GM19240 (cell line): ENCODE measurements around the gene LGALS9B.
"Not testable (repeated sequence)": the region's sequence is repeated elsewhere in the genome, so short reads cannot be mapped to it uniquely, and the experiment has no call there.

Experiments used
- DNase-seq: peaks from one replicate; pipeline ENCODE4 v3.0.0; 2011; ENCODE audit warnings: low spot score; ENCODE audit not compliant: insufficient read length

LGALS9B gene

DNA sequence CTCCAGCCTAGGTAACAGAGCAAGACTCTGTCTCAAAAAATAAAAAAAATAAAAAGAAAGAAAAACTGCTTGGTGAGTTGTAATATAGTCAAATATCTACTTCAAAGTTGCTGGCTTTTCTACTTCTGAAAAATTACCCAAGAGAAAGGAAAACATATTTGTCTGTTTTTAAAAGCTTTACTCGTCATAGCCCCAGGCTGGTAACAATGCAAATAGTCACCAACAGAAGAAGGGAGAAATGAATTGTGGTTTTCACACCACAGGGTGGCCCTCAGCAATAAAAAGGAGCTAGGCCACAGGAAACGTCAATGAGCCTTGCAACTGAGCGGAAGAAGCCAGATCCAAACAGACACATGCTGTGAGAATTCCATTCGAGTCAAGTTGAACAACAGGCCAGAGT lies 1.8 kb upstream of the LGALS9B start:
- DNase-seq = not testable (repeated sequence)

GRCh38 chr17:20466999-20467398 lies 340 bp downstream of the LGALS9B start:
- DNase-seq = not testable (repeated sequence)

DNA sequence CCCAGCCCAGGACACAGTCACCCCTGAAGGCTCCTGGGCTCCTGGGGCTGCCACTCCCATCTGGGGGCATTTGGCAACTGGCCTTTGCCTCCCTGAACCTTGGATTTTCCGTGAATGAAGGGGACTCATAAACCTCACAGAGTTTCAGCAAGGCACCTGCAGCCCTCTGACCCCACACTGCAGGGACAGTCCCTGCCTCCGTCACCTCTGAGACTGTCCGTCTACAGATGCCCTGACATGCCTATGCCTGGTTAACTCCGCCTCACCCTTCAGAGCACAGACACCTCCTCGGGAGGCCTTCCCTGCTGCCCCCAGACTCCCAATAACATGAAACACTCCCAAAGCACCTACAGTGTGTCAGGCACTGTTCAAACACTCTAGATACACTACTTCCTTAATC lies 786 bp downstream of the LGALS9B start:
- DNase-seq = not testable (repeated sequence)

DNA sequence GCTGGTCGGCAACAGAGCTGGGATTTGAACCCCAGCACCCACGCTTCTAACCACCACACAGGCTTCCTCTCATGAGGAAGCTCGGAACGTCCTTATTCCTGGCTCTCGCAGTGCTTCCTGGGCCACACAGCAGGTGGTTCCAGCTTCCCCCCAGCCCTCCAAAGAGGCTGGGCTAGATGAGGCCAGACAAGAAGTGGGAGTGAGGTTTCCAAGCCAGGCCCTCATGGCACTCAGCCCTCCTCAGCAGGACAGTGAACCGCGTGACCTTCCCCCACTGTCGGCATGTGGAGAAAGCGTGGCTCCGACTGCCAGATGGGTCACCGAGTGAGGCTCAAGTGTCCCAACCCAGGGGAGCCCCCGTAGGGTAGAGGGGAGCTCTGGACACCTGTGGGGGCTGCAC lies 1.8 kb downstream of the LGALS9B start:
- not testable (repeated sequence) for DNase-seq

DNA sequence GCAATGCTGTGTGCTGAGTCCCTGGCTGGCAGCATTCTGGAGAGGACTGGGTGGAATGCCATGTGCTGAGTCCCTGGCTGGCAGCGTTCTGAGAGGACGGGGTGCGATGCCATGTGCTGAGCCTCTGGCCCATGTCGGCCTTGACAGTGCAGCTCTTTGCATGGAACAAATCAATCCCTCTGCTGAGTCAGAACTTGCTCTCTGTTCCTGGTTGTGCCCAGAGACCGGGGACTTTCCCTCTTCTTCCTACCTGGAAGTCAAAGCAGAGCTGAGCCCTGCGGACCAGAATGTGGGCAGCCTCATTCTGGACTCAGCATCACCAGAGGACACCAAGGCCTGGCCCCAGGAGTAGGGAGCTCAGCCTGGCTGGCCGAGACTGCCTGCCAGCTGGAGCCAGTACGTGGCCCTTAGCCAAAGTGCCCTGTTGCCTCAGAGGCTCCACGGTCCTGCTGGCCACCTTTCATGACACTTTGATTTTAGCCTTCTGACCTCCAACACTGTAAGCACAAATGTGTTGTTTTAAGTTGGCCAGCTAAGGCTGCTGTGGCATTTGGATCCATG lies 2.4 kb downstream of the LGALS9B start:
- DNase-seq = not testable (repeated sequence)

- not testable (repeated sequence) for DNase-seq
Observed at GRCh38 chr17:20462158-20462557, 5.2 kb downstream of the LGALS9B start.

GRCh38 chr17:20457848-20458381 lies 9.4 kb downstream of the LGALS9B start:
- not testable (repeated sequence) for DNase-seq

DNA sequence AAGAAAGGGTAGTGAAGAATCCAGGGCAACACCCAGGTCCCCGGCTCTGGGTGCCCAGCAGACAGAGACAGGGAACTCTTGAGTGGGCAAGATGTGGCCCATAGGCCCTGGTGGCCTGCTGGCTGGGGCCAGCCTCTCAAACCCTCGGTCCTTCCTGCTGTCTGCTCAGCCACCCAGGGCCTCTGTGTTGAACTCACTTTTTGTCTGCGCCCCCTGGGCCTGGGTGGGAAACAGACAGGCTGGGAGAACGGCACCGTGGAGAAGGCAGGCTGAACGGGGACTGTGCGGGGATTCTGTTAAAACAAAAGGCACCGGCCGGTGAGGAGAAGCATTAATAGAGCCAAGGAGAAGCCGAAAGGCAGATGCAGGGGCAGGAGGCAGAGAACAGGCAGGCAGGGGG lies 12.2 kb downstream of the LGALS9B start:
- not testable (repeated sequence) for DNase-seq

- not testable (repeated sequence) for DNase-seq
Observed at GRCh38 chr17:20453820-20454434, 13.4 kb downstream of the LGALS9B start.

- DNase-seq = not testable (repeated sequence)
Observed at GRCh38 chr17:20450852-20451251, 16.5 kb downstream of the LGALS9B start.

DNA sequence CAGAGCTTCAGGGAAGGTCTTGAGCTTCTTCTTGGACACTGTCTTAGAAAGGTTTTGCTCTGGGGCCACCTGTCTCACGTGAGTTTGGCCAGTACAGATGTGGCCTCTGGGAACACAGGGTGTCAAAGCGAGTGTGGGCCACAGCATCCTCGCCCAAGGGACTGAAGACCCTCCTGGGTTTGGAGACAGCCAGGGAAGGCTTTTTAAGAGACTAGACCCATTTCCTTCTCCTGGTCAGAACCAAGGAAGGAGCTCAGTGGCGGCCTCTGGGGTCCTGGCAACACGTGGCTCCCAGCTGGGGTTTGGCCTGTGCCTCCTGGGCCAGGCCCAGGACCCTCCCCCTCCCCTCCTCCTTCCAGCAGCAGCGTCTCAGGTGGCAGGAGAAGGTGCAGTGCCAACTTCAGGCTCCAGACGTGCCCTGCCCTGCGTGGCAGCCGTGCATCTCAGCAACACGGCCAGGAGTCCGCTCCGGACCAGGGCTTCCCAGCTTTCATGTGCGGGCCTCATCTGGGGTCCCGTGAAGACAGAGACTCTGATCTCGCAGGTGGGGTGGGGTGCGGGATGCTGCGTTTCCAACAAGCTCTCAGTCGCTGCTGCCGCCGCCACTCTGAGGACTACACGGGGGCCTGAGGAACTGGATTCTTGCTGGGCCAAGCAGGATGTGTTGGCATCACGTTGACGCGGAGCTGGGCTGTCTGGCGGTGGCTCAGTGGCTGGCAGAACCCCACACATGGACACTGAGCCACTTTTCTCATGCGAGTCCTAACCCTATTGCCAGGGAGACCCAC lies 19.6 kb downstream of the LGALS9B start:
- DNase-seq = not testable (repeated sequence)

DNA sequence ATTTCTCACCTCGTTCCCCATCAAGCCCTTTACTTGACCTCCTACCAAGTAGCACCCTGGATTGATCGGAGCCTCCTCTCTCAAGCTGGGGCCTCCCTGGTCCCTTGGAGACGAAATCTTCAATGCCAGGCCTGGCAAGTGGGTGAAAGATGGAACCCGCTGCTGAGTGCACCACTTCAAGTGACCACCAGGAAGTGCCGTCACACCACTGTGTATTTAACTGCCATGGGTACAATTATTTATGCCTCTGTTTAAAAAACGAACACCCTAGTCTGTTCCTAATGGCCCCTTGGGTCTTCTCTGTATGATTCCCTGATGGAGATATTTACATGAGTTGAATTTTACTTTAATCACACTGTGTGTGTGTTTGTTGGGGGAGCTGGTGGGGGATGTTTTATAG lies 20.4 kb downstream of the LGALS9B start:
- not testable (repeated sequence) for DNase-seq

GRCh38 chr17:20444581-20445236 lies 22.6 kb downstream of the LGALS9B start:
- DNase-seq = not testable (repeated sequence)

DNA sequence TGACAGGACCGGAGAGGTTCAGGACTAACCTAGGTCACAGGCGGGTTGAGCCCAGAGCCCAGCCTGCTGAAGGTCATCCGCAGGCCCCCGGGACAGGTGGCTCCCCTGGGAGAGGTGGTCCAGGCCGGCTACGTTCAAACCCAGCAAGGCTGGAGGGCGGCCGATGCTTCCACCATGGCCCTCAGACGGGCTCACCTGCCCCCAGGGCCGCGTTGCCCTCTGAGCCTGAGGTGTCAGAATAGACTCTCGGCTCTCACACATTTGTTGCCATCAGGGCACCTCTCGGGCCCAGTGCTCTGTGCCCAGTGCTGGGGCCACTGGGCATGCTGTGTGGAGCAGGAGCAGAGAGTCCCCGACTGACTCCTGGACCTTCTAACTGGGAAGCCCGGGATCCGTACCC lies 23.2 kb downstream of the LGALS9B start:
- DNase-seq = not testable (repeated sequence)

GRCh38 chr17:20443632-20444031 lies 23.7 kb downstream of the LGALS9B start:
- DNase-seq = not testable (repeated sequence)

- DNase-seq = not testable (repeated sequence)
Observed at GRCh38 chr17:20440665-20441064, 26.7 kb downstream of the LGALS9B start.

DNA sequence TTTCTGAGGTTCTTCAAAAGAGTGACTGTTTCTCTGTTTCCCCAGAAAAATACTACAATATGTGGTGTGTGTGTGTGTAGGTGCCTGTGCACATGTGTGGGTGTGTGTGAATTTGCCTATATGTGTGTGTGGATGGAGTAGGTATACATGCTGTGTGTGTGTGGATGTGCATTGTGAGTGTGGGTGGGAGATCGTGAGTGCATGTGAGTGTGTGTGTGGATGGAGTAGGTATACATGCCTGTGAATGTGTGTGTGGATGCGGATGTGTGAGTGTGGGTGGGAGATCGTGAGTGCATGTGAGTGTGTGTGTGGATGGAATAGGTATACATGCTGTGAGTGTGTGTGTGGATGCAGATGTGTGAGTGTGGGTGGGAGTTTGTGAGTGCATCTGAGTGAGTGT lies 32.2 kb downstream of the LGALS9B start:
- DNase-seq = not testable (repeated sequence)

DNA sequence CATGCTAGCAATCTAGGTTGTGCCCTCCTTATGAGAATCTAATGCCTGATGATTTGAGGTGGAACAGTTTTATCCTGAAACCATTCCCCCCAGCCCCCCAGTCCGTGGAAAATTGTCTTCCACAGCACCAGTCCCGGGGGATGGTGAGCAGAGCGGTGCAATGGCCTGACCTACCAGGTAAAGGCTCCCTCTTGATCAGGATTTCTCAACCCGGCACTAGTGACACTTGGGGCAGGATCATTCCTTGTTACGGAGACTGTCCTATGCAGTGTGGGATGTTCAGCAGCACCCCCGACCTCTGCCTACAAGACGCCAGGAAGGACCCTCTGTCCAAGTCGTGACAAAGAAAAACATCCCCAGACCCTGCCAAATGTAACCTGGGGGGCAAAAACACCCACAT lies 34.0 kb downstream of the LGALS9B start:
- not testable (repeated sequence) for DNase-seq

GRCh38 chr17:20427264-20427663 lies 40.1 kb downstream of the LGALS9B start:
- DNase-seq = not testable (repeated sequence)

GRCh38 chr17:20422826-20423225 lies 44.5 kb downstream of the LGALS9B start:
- DNase-seq = not testable (repeated sequence)

DNA sequence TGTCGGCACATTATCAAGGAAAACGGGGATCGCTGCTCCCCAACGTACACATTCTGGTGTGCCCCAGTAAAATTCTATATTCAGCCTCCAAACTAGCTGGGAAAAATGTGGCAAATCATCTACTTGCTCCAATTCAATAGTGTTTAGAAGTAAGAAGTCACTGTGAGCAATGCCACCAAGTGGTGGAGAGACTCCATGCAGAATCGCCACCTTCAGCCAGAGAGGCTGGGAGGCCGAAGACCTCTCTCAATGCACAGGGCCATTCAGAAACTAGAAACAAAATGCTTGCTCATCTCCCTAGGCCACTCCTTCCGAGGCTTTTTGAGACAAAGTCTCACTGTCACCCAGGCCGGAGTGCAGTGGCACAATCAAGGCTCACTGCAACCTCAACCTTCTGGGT lies 48.5 kb downstream of the LGALS9B start:
- DNase-seq = not testable (repeated sequence)
